Left lung (tissue), 14 donors: ENCODE data around the gene UNC119. TPM values are rescaled to one million over a fixed set of nuclear protein-coding genes. Genes with fewer than 3 reads are reported as not detected.

Experiments used
- ATAC-seq: fragments of 200-7000 bp; cut with Tn5 transposase; one replicate; pipeline ENCODE4 v1.9.1; 2020; ENCODE audit warnings: moderate library complexity
- DNase-seq, 4 donors: peaks; one replicate each; pipeline ENCODE4 v3.0.0-alpha.2; 2013 to 2020
- H3K27ac ChIP-seq, 2 donors: fragments of 200-600 bp; sonication (generic) in 1 of 2; one replicate each; pipeline versions ENCODE4 v1.5.0 to v1.8.0; 2020 to 2021
- H3K27me3 ChIP-seq, 2 donors: fragments of 200-600 bp; sonication (generic) in 1 of 2; one replicate each; pipeline versions ENCODE4 v1.5.0 to v1.8.0; 2020 to 2021
- H3K36me3 ChIP-seq, 2 donors: fragments of 200-600 bp; sonication (generic) in 1 of 2; one replicate each; pipeline versions ENCODE4 v1.5.0 to v1.8.0; 2020 to 2021
- H3K4me1 ChIP-seq, 2 donors: fragments of 200-600 bp; one replicate each; pipeline ENCODE4 v1.8.0; 2021
- H3K4me3 ChIP-seq, 2 donors: fragments of 200-600 bp; sonication (generic) in 1 of 2; one replicate each; pipeline versions ENCODE4 v1.5.0 to v1.8.0; 2020 to 2021; ENCODE audit warnings: mild to moderate bottlenecking in 1 of 2
- H3K9me3 ChIP-seq, 2 donors: fragments of 200-600 bp; sonication (generic) in 1 of 2; one replicate each; pipeline versions ENCODE4 v1.5.0 to v1.8.0; 2020 to 2021
- CTCF ChIP-seq, 2 donors: fragments of 200-600 bp; sonication (generic) in 1 of 2; IDR thresholded peaks; one replicate each; pipeline versions ENCODE4 v1.5.0 to v1.8.0; 2021; ENCODE audit warnings: antibody characterized with exemption in 2 of 2
- intact Hi-C, 2 donors: fragments of 100-400 bp; cut with DNase I; formaldehyde crosslinking; loops; one replicate each; pipeline versions ENCODE4 v1.11.2 to v1.14.2; 2022
- long read RNA-seq, 12 donors: library from polyadenylated mRNA in 2 of 12; unstranded in 2 of 12; transcript quantifications; one replicate each; pipeline ENCODE4 v2.0.0 and lab custom pipeline, GENCODE V29; 2019 to 2026
- polyA plus RNA-seq, 6 donors: library from polyadenylated mRNA; unstranded; fragments of 120-200 nt; gene quantifications; one replicate each; pipeline ENCODE4 v1.2.1, GENCODE V29; 2013; ENCODE audit not compliant: insufficient read length in 6 of 6
- total RNA-seq, 2 donors: library from RNA; stranded (reverse); fragmentation: NEBNext Ultra II Directional; extraction: Animal tissue kit (Norgen Biotek cat#: 25700); gene quantifications; one replicate each; pipeline ENCODE4 v1.2.1, GENCODE V29; 2021
- donor health status: DM: no; HTN: yes; CAD: no.
- donor health status: DM: no; HTN: no; CAD: no.

UNC119 gene
- total RNA-seq (10 to 100 TPM; 25.7 to 28.9 TPM), polyA plus RNA-seq (10 to 100 TPM; 29.1 to 36.7 (median 35.9) TPM)
- long read RNA-seq, donor 1, transcript UNC119-201 (4 exons, 1,653 nt) = minor isoform, 7 of 26 reads
- long read RNA-seq, donor 1, transcript UNC119-202 (5 exons, 1,424 nt) = major isoform, 18 of 26 reads
- long read RNA-seq, donor 1, partial matches to known transcripts = 0 of 26 reads
- long read RNA-seq, donor 1, other reads (novel, unspliced or antisense) = 0 of 26 reads
- long read RNA-seq, donor 2, transcript UNC119-202 (5 exons, 1,424 nt) = major isoform, 7 of 14 reads
- long read RNA-seq, donor 2, transcript UNC119-201 (4 exons, 1,653 nt) = minor isoform, 6 of 14 reads
- long read RNA-seq, donor 2, partial matches to known transcripts = 0 of 14 reads
- long read RNA-seq, donor 2, other reads (novel, unspliced or antisense) = 0 of 14 reads
- long read RNA-seq, donor 3, transcript UNC119-202 (5 exons, 1,424 nt) = major isoform, 12 of 17 reads
- long read RNA-seq, donor 3, partial matches to known transcripts = 0 of 17 reads
- long read RNA-seq, donor 3, other reads (novel, unspliced or antisense) = 0 of 17 reads
- long read RNA-seq, donor 4, transcript UNC119-201 (4 exons, 1,653 nt) = minor isoform, 5 of 32 reads
- long read RNA-seq, donor 4, transcript UNC119-202 (5 exons, 1,424 nt) = major isoform, 25 of 32 reads
- long read RNA-seq, donor 4, partial matches to known transcripts = 0 of 32 reads
- long read RNA-seq, donor 4, other reads (novel, unspliced or antisense) = 2 of 32 reads
- long read RNA-seq, donor 5, transcript UNC119-202 (5 exons, 1,424 nt) = major isoform, 7 of 11 reads
- long read RNA-seq, donor 5, partial matches to known transcripts = 0 of 11 reads
- long read RNA-seq, donor 5, other reads (novel, unspliced or antisense) = 0 of 11 reads
- long read RNA-seq, donor 6, transcript UNC119-202 (5 exons, 1,424 nt) = major isoform, 10 of 17 reads
- long read RNA-seq, donor 6, partial matches to known transcripts = 0 of 17 reads
- long read RNA-seq, donor 6, other reads (novel, unspliced or antisense) = 0 of 17 reads
- long read RNA-seq, donor 7, full-length matches to known transcripts = 7 of 7 reads
- long read RNA-seq, donor 7, partial matches to known transcripts = 0 of 7 reads
- long read RNA-seq, donor 7, other reads (novel, unspliced or antisense) = 0 of 7 reads
- long read RNA-seq, donor 8, transcript UNC119-202 (5 exons, 1,424 nt) = major isoform, 18 of 22 reads
- long read RNA-seq, donor 8, partial matches to known transcripts = 0 of 22 reads
- long read RNA-seq, donor 8, other reads (novel, unspliced or antisense) = 0 of 22 reads
- long read RNA-seq, donor 9 = 0 reads
- long read RNA-seq, donor 10, transcript UNC119-201 (4 exons, 1,653 nt) = minor isoform, 8 of 42 reads
- long read RNA-seq, donor 10, transcript UNC119-202 (5 exons, 1,424 nt) = major isoform, 33 of 42 reads
- long read RNA-seq, donor 10, partial matches to known transcripts = 0 of 42 reads
- long read RNA-seq, donor 10, other reads (novel, unspliced or antisense) = 1 of 42 reads
- long read RNA-seq, donor 11 = 0 reads
- long read RNA-seq, donor 12, transcript UNC119-202 (5 exons, 1,424 nt) = major isoform, 11 of 14 reads
- long read RNA-seq, donor 12, partial matches to known transcripts = 0 of 14 reads
- long read RNA-seq, donor 12, other reads (novel, unspliced or antisense) = 0 of 14 reads

- DNase-seq (peak; percentile 72 to 98 (median 84)), ATAC-seq (peak; percentile 95)
- H3K36me3 ChIP-seq = peaks cover 0 to 39% of the 10 kb centered on the region in 2 donors
- intact Hi-C loops = loop anchor here in 1 of 2 donors (5.0 kb wide), 1 partner anchor 55 kb away; no protein-coding TSS in a partner anchor
- H3K27ac ChIP-seq = peak within 1 kb of the TSS in 1 of 2 donors; percentile 77
- no peaks in the 10 kb centered on the region for H3K9me3 ChIP-seq
- H3K4me3 ChIP-seq = peak within 1 kb of the TSS; percentile 93 to 98
- peaks cover 0 to 49% of the 10 kb centered on the region in 2 donors for H3K4me1 ChIP-seq
- no peak for TF ChIP-seq CTCF (IDR thresholded peaks at IDR 0.05)
- no peaks in the 10 kb centered on the region for H3K27me3 ChIP-seq
Measured at GRCh38 chr17:28552176-28552999, at the start of gene UNC119. TSS of gene UNC119 (minus strand) at chr17:28552624. CDS start at chr17:28552557, 67 bp downstream.

GRCh38 chr17:28599311-28600184 lies 47.1 kb upstream of the UNC119 start:
- DNase-seq (peak in 3 of 4 donors; percentile 61 to 71 (median 69)), ATAC-seq (peak; percentile 64)
- peaks cover 5 to 28% of the 10 kb centered on the region in 2 donors for H3K4me1 ChIP-seq
- TF ChIP-seq CTCF (IDR thresholded peaks at IDR 0.05) = no peak
- intact Hi-C loops = no loop called here
- H3K4me3 ChIP-seq = peak overlapping the region; percentile 53 to 67
- H3K27ac ChIP-seq = peak overlapping the region; percentile 97 to 98
- no peaks in the 10 kb centered on the region for H3K9me3 ChIP-seq
- H3K36me3 ChIP-seq = no peaks in the 10 kb centered on the region
- H3K27me3 ChIP-seq = no peaks in the 10 kb centered on the region

- intact Hi-C loops = no loop called here
- Histone ChIP-seq H3K4me3 (peak within 1 kb of the TSS; percentile 53 to 67), H3K4me1 (peaks cover 5 to 28% of the 10 kb centered on the region in 2 donors), H3K27ac (peak within 1 kb of the TSS; percentile 97 to 98), H3K36me3 (no peaks in the 10 kb centered on the region), H3K9me3 (no peaks in the 10 kb centered on the region), H3K27me3 (no peaks in the 10 kb centered on the region)
- no peak for TF ChIP-seq CTCF (IDR thresholded peaks at IDR 0.05)
- DNase-seq (peak; percentile 89 to 98 (median 96)), ATAC-seq (peak; percentile 99)
Measured at GRCh38 chr17:28598799-28599310, 46.4 kb upstream of the UNC119 start, which contains the start of gene SPAG5. TSS of gene SPAG5 (minus strand) at chr17:28599025. CDS start at chr17:28598946, 79 bp downstream.
